Measurements from ENCODE around the gene AQP12A. TPM values are rescaled to one million over a fixed set of nuclear protein-coding genes. Genes with fewer than 3 reads are reported as not detected.

Gene AQP12A
- total RNA-seq, 1 experiment from 2014 or later = not detected

- no peak for TF ChIP-seq ZNF274 (IDR thresholded peaks at IDR 0.05; ENCODE audit: low read depth, low read length)
- TF ChIP-seq EZH2phosphoT487 (IDR thresholded peaks at IDR 0.05; ENCODE audit: borderline replicate concordance) = no peak
- no peak for TF ChIP-seq CTCF (IDR thresholded peaks at IDR 0.05 in 2 of 3, conservative IDR thresholded peaks at IDR 0.05 in 1 of 3; ENCODE audit: borderline replicate concordance in 1 of 3, insufficient read depth in 1 of 3, low read depth in 2 of 3, low read length in 2 of 3)
- TF ChIP-seq SRF (IDR thresholded peaks at IDR 0.05; ENCODE audit: low read depth) = no peak
- TF ChIP-seq EZH2 (IDR thresholded peaks at IDR 0.05) = no peak
- TF ChIP-seq ZBTB33 (IDR thresholded peaks at IDR 0.05; ENCODE audit: extremely low read depth, insufficient replicate concordance, low read length) = no peak
These were observed 29.3 kb downstream of the AQP12A start (continued) for GRCh38 chr2:240720686-240721595.

GRCh38 chr2:240721596-240722180 is 30.0 kb downstream of the AQP12A start:
- POLR2A ChIA-PET = no interaction called here

More at GRCh38 chr2:240721596-240722180, 30.0 kb downstream of the AQP12A start:
- CTCF ChIA-PET = no interaction called here
- Histone ChIP-seq H3K9me3 (ENCODE audit: control insufficient read depth in 1 of 2, insufficient read depth in 1 of 2, low read depth in 1 of 2, low read length in 2 of 2) (no peaks in the 10 kb centered on the region), H3K4me2 (ENCODE audit: low read length) (no peak overlapping the region), H3K27ac (ENCODE audit: low read depth, low read length) (no peak overlapping the region), H4K20me1 (ENCODE audit: insufficient read depth) (no peaks in the 10 kb centered on the region), H3K27me3 (ENCODE audit: insufficient read depth, low read length) (no peaks in the 10 kb centered on the region), H3K79me2 (ENCODE audit: insufficient read depth, low read length) (no peaks in the 10 kb centered on the region), H3K36me3 (ENCODE audit: control insufficient read depth in 1 of 2, insufficient read depth in 2 of 2, low read length in 2 of 2) (no peaks in the 10 kb centered on the region), H3K4me1 (ENCODE audit: control insufficient read depth in 1 of 2, insufficient read depth in 2 of 2, low read length in 2 of 2) (no peaks in the 10 kb centered on the region), H3K9ac (ENCODE audit: low read length) (no peak overlapping the region), H2AFZ (ENCODE audit: low read depth, low read length, poor library complexity, severe bottlenecking) (no peak overlapping the region), H3K4me3 (replicated peaks in 1 of 2; ENCODE audit: low read depth in 1 of 2, low read length in 2 of 2) (no peak overlapping the region), H3K9me2 (ENCODE audit: insufficient read depth) (no peaks in the 10 kb centered on the region)
- ATAC-seq = no peak
- RAD21 ChIA-PET (ENCODE audit: low non-redundant PET in 1 of 2, low total read pairs in 2 of 2, uncharacterized antibody in 2 of 2, unreplicated experiment in 2 of 2) = no interaction called here
- no peak for DNase-seq (ENCODE audit: low read depth, low spot score)
- intact Hi-C loops (cut with micrococcal nuclease) = no loop called here
- TF ChIP-seq ZNF274 (IDR thresholded peaks at IDR 0.05; ENCODE audit: low read depth, low read length) (no peak), ZFX (IDR thresholded peaks at IDR 0.05) (no peak)
- no TSS peak for BruUV-seq (replicated peaks)

Measured in HCT116 (cell line).